K562 (cell line): Measurements from ENCODE around the gene SHROOM3. TPM values are rescaled to one million over a fixed set of nuclear protein-coding genes. Genes with fewer than 3 reads are reported as not detected.

ENCODE experiments used
- ELF1 ChIP-seq: fragments of 200-800 bp; sonication (Bioruptor generic); IDR thresholded peaks from 2 replicates; pipeline ENCODE4 v1.6.1; 2016; ENCODE audit warnings: missing genetic modification characterization, missing compliant biosample characterization
- GATAD2A ChIP-seq: fragments of 450-650 bp; IDR thresholded peaks from 2 replicates; pipeline ENCODE4 v1.6.1; 2017
- MBD2 ChIP-seq: sonication (generic); IDR thresholded peaks from 2 replicates; pipeline ENCODE4 v1.6.1; 2016; ENCODE audit warnings: low read depth, borderline replicate concordance
- NCOA4 ChIP-seq: fragments of 450-650 bp; IDR thresholded peaks from 2 replicates; pipeline ENCODE4 v1.6.1; 2018; ENCODE audit warnings: mild to moderate bottlenecking; ENCODE audit not compliant: partially characterized antibody
- NCOA6 ChIP-seq: fragments of 450-650 bp; IDR thresholded peaks from 2 replicates; pipeline ENCODE4 v1.6.1; 2017; ENCODE audit warnings: mild to moderate bottlenecking
- PCBP1 ChIP-seq: fragments of 200-400 bp; formaldehyde crosslinking; IDR thresholded peaks from 2 replicates; pipeline ENCODE4 v1.6.1; 2018; ENCODE audit warnings: mild to moderate bottlenecking, low read depth, low read length; ENCODE audit not compliant: poor library complexity, severe bottlenecking
- PHB ChIP-seq: fragments of 250-450 bp; sonication (Bioruptor Pico); IDR thresholded peaks from 2 replicates; pipeline ENCODE4 v1.5.0; 2021
- RFX5 ChIP-seq: IDR thresholded peaks from 2 replicates; pipeline ENCODE4 v1.6.1; 2011; ENCODE audit warnings: low read depth, mild to moderate bottlenecking, improper control_type of control experiment, low read length
- RNF2 ChIP-seq: sonication (generic); IDR thresholded peaks from 2 replicates; pipeline ENCODE4 v1.6.1; 2016
- ZFX ChIP-seq: sonication (generic); formaldehyde crosslinking; IDR thresholded peaks from 2 replicates; pipeline ENCODE4 v1.8.0; 2022; ENCODE audit warnings: mild to moderate bottlenecking, missing genetic modification reagents, moderate library complexity
- ZNF184 ChIP-seq: sonication (generic); formaldehyde crosslinking; IDR thresholded peaks from 2 replicates; pipeline ENCODE4 v1.5.0; 2020; ENCODE audit warnings: missing genetic modification reagents
- ZSCAN32 ChIP-seq: fragments of 450-650 bp; formaldehyde crosslinking; IDR thresholded peaks from 2 replicates; pipeline ENCODE4 v1.4.0; 2020; ENCODE audit warnings: mild to moderate bottlenecking, moderate library complexity
- polyA plus RNA-seq, 8 experiments: library from polyadenylated mRNA; depleted of rRNA in 4 of 8; stranded (reverse) in 5 of 8; unstranded in 3 of 8; fragments of >200 nt; fragmentation: Nextera tagmentation in 2 of 8; fragmentation: Illumina TruSeq in 1 of 8; extraction: Ambion mirVana in 2 of 8; extraction: Trizol in 1 of 8; gene quantifications; 2 replicates each; pipeline versions ENCODE4 v1.2.1 to v1.2.3, GENCODE V29; 2011 to 2014; ENCODE audit warnings: inconsistent platforms in 1 of 8, missing spikeins in 1 of 8
- total RNA-seq, 7 experiments: library from RNA; depleted of rRNA in 6 of 7; stranded (reverse); fragments of >200 nt in 6 of 7; fragmentation: Illumina TruSeq in 2 of 7; extraction: Trizol in 2 of 7; gene quantifications; 2 replicates each; pipeline versions ENCODE4 v1.2.1 to v1.2.3, GENCODE V29; 2011 to 2021; ENCODE audit warnings: low replicate concordance in 1 of 7
- TF ChIP-seq, protein P1 (sequence below): fragments of 200-600 bp; sonication (generic); IDR thresholded peaks from one replicate; pipeline ENCODE4 v1.6.1; 2012; ENCODE audit warnings: mild to moderate bottlenecking, low read depth, low read length, inconsistent platforms
- TF ChIP-seq, protein P2 (sequence below): sonication (generic); formaldehyde crosslinking; IDR thresholded peaks from 2 replicates; pipeline ENCODE4 v1.9.0; 2022; ENCODE audit warnings: mild to moderate bottlenecking, missing genetic modification reagents
- TF ChIP-seq, protein P3 (sequence below): sonication (generic); IDR thresholded peaks from 2 replicates; pipeline ENCODE4 v1.6.1; 2016

Gene SHROOM3
- total and polyA plus RNA-seq, 9 of the 15 experiments (the other 6 are each of a cell fraction or from before 2014, with no cell fraction given) = 0.01 to 0.07 TPM; not detected in 7

DNA sequence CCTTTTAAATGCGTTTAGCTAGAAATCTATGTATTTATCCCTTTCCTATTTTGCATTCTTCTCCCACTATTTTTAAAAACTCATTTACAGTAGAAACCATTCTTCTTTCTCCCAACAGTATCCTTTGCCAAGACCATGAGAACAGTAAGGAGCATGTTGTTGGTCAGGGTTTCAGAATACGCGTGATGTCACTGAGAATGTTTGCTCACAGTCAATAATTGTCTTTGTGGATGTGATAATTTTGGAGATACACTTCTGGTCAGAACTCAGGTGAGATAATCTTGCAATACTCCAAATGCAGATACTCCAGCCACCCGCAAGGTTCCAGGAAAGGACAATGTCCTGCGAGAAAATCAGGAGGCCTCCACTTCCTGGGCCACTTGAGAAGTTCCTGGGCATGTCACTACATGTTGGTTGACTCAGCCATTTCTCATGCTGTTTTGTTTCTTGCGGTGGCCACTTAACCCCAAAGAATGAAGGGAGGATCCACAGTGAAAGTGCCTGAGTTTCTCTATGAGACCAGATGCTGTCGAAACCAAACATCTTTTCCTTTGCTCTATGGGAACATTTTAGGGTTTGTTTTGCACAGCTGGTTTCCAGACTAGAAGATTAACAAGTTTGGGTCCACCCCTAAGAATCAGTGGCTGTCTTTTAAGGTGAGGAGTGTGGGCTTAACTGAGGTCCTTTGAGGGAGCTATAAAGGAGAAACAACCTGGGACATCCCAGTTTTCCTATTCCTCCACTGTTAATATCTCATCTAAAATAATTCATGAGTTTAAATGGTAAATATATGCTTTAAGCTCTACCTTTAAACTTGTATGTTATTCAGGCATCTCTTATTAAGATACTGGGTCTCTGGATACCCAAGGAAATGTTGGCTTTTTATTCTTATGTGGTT is 346.9 kb downstream of the SHROOM3 start (continued):
- TF ChIP-seq, protein P1, sequence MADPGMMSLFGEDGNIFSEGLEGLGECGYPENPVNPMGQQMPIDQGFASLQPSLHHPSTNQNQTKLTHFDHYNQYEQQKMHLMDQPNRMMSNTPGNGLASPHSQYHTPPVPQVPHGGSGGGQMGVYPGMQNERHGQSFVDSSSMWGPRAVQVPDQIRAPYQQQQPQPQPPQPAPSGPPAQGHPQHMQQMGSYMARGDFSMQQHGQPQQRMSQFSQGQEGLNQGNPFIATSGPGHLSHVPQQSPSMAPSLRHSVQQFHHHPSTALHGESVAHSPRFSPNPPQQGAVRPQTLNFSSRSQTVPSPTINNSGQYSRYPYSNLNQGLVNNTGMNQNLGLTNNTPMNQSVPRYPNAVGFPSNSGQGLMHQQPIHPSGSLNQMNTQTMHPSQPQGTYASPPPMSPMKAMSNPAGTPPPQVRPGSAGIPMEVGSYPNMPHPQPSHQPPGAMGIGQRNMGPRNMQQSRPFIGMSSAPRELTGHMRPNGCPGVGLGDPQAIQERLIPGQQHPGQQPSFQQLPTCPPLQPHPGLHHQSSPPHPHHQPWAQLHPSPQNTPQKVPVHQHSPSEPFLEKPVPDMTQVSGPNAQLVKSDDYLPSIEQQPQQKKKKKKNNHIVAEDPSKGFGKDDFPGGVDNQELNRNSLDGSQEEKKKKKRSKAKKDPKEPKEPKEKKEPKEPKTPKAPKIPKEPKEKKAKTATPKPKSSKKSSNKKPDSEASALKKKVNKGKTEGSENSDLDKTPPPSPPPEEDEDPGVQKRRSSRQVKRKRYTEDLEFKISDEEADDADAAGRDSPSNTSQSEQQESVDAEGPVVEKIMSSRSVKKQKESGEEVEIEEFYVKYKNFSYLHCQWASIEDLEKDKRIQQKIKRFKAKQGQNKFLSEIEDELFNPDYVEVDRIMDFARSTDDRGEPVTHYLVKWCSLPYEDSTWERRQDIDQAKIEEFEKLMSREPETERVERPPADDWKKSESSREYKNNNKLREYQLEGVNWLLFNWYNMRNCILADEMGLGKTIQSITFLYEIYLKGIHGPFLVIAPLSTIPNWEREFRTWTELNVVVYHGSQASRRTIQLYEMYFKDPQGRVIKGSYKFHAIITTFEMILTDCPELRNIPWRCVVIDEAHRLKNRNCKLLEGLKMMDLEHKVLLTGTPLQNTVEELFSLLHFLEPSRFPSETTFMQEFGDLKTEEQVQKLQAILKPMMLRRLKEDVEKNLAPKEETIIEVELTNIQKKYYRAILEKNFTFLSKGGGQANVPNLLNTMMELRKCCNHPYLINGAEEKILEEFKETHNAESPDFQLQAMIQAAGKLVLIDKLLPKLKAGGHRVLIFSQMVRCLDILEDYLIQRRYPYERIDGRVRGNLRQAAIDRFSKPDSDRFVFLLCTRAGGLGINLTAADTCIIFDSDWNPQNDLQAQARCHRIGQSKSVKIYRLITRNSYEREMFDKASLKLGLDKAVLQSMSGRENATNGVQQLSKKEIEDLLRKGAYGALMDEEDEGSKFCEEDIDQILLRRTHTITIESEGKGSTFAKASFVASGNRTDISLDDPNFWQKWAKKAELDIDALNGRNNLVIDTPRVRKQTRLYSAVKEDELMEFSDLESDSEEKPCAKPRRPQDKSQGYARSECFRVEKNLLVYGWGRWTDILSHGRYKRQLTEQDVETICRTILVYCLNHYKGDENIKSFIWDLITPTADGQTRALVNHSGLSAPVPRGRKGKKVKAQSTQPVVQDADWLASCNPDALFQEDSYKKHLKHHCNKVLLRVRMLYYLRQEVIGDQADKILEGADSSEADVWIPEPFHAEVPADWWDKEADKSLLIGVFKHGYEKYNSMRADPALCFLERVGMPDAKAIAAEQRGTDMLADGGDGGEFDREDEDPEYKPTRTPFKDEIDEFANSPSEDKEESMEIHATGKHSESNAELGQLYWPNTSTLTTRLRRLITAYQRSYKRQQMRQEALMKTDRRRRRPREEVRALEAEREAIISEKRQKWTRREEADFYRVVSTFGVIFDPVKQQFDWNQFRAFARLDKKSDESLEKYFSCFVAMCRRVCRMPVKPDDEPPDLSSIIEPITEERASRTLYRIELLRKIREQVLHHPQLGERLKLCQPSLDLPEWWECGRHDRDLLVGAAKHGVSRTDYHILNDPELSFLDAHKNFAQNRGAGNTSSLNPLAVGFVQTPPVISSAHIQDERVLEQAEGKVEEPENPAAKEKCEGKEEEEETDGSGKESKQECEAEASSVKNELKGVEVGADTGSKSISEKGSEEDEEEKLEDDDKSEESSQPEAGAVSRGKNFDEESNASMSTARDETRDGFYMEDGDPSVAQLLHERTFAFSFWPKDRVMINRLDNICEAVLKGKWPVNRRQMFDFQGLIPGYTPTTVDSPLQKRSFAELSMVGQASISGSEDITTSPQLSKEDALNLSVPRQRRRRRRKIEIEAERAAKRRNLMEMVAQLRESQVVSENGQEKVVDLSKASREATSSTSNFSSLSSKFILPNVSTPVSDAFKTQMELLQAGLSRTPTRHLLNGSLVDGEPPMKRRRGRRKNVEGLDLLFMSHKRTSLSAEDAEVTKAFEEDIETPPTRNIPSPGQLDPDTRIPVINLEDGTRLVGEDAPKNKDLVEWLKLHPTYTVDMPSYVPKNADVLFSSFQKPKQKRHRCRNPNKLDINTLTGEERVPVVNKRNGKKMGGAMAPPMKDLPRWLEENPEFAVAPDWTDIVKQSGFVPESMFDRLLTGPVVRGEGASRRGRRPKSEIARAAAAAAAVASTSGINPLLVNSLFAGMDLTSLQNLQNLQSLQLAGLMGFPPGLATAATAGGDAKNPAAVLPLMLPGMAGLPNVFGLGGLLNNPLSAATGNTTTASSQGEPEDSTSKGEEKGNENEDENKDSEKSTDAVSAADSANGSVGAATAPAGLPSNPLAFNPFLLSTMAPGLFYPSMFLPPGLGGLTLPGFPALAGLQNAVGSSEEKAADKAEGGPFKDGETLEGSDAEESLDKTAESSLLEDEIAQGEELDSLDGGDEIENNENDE = no peak
- TF ChIP-seq ZNF184 (CRISPR knock-in tag) (no peak), PCBP1 (no peak), RFX5 (no peak), ZSCAN32 (CRISPR knock-in tag) (no peak), ELF1 (tag) (peak; percentile 32; the same call in 1 of the 2 replicates), GATAD2A (no peak), RNF2 (0 out of 2 replicates have a peak, but pooled peaks have one; percentile 17), NCOA6 (no peak), MBD2 (no peak), PHB (CRISPR knock-in tag) (no peak), ZFX (CRISPR knock-in tag) (no peak), NCOA4 (no peak)
- TF ChIP-seq, protein P2, sequence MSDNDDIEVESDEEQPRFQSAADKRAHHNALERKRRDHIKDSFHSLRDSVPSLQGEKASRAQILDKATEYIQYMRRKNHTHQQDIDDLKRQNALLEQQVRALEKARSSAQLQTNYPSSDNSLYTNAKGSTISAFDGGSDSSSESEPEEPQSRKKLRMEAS (CRISPR knock-in tag) = no peak
- TF ChIP-seq, protein P3, sequence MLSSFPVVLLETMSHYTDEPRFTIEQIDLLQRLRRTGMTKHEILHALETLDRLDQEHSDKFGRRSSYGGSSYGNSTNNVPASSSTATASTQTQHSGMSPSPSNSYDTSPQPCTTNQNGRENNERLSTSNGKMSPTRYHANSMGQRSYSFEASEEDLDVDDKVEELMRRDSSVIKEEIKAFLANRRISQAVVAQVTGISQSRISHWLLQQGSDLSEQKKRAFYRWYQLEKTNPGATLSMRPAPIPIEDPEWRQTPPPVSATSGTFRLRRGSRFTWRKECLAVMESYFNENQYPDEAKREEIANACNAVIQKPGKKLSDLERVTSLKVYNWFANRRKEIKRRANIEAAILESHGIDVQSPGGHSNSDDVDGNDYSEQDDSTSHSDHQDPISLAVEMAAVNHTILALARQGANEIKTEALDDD = no peak
